Loucy (cell line): Measurements from ENCODE around the gene CACUL1.
"Not testable (repeated sequence)": the region's sequence is repeated elsewhere in the genome, so short reads cannot be mapped to it uniquely, and the experiment has no call there.

Source experiments
- H2AFZ ChIP-seq: fragments of 200-600 bp; sonication (generic); 2 replicates; pipeline ENCODE4 v1.6.0; 2016; ENCODE audit warnings: antibody characterized with exemption, mild to moderate bottlenecking, low read length, moderate library complexity
- H3F3A ChIP-seq: fragments of 200-600 bp; 2 replicates; pipeline ENCODE4 v1.6.0; 2016; ENCODE audit warnings: antibody characterized with exemption, low read depth, mild to moderate bottlenecking
- H3K27me3 ChIP-seq: fragments of 200-600 bp; sonication (generic); 2 replicates; pipeline ENCODE4 v1.6.1; 2014; ENCODE audit warnings: low read length, mild to moderate bottlenecking; ENCODE audit not compliant: insufficient read depth, poor library complexity, severe bottlenecking
- H3K36me3 ChIP-seq: fragments of 200-600 bp; sonication (generic); 2 replicates; pipeline ENCODE4 v1.6.1; 2016; ENCODE audit warnings: low read length; ENCODE audit not compliant: insufficient read depth
- H3K4me1 ChIP-seq: fragments of 200-600 bp; sonication (generic); 2 replicates; pipeline ENCODE4 v1.5.1; 2014; ENCODE audit warnings: low read length, mild to moderate bottlenecking; ENCODE audit not compliant: insufficient read depth, poor library complexity, severe bottlenecking
- H3K4me2 ChIP-seq: fragments of 200-600 bp; sonication (generic); 2 replicates; pipeline ENCODE4 v1.6.0; 2014; ENCODE audit warnings: antibody characterized with exemption, low read length, low read depth, mild to moderate bottlenecking; ENCODE audit not compliant: poor library complexity, severe bottlenecking
- H3K4me3 ChIP-seq: fragments of 200-600 bp; sonication (generic); 2 replicates; pipeline ENCODE4 v1.5.1; 2014; ENCODE audit warnings: low read length, mild to moderate bottlenecking, mixed read lengths; ENCODE audit not compliant: poor library complexity, severe bottlenecking
- H3K79me2 ChIP-seq: fragments of 200-600 bp; sonication (generic); 2 replicates; pipeline ENCODE4 v1.6.1; 2014; ENCODE audit warnings: low read length; ENCODE audit not compliant: insufficient read depth
- H3K9ac ChIP-seq: fragments of 200-600 bp; sonication (generic); 2 replicates; pipeline ENCODE4 v1.6.0; 2014; ENCODE audit warnings: mild to moderate bottlenecking, low read depth, low read length, moderate library complexity; ENCODE audit not compliant: poor library complexity, severe bottlenecking
- H3K9me2 ChIP-seq: fragments of 200-600 bp; sonication (generic); replicated peaks from 2 replicates; pipeline ENCODE4 v1.6.1; 2016; ENCODE audit warnings: low read depth, low read length, mixed read lengths
- H3K9me3 ChIP-seq: fragments of 200-600 bp; sonication (generic); 2 replicates; pipeline ENCODE4 v1.6.1; 2014; ENCODE audit warnings: mild to moderate bottlenecking, antibody characterized with exemption, low read length, low read depth; ENCODE audit not compliant: insufficient read depth
- H4K20me1 ChIP-seq: fragments of 200-600 bp; sonication (generic); 2 replicates; pipeline ENCODE4 v1.6.0; 2014; ENCODE audit warnings: antibody characterized with exemption, low read length, mild to moderate bottlenecking; ENCODE audit not compliant: insufficient read depth, poor library complexity, severe bottlenecking
- EZH2phosphoT487 ChIP-seq: fragments of 200-600 bp; IDR thresholded peaks from 2 replicates; pipeline ENCODE4 v1.6.1; 2018; ENCODE audit warnings: antibody characterized with exemption, mild to moderate bottlenecking, moderate library complexity, borderline replicate concordance
- TF ChIP-seq, protein P1 (sequence below): fragments of 200-600 bp; sonication (generic); conservative IDR thresholded peaks from 2 replicates; pipeline ENCODE4 v1.5.1; 2014; ENCODE audit warnings: mild to moderate bottlenecking, antibody characterized with exemption, low read length

The CACUL1 gene

GRCh38 chr10:118658762-118659161, 96.0 kb downstream of the CACUL1 start:
- Histone ChIP-seq H3K4me3 (no peak overlapping the region), H3K4me1 (peaks cover 14% of the 10 kb centered on the region), H3K9me3 (no peaks in the 10 kb centered on the region), H3K9ac (no peak overlapping the region), H2AFZ (no peak overlapping the region), H3K36me3 (no peaks in the 10 kb centered on the region), H3K79me2 (no peaks in the 10 kb centered on the region), H4K20me1 (no peaks in the 10 kb centered on the region), H3K27me3 (no peaks in the 10 kb centered on the region), H3K4me2 (no peak overlapping the region), H3F3A (no peaks in the 10 kb centered on the region), H3K9me2 (no peaks in the 10 kb centered on the region)
- TF ChIP-seq, protein P1, sequence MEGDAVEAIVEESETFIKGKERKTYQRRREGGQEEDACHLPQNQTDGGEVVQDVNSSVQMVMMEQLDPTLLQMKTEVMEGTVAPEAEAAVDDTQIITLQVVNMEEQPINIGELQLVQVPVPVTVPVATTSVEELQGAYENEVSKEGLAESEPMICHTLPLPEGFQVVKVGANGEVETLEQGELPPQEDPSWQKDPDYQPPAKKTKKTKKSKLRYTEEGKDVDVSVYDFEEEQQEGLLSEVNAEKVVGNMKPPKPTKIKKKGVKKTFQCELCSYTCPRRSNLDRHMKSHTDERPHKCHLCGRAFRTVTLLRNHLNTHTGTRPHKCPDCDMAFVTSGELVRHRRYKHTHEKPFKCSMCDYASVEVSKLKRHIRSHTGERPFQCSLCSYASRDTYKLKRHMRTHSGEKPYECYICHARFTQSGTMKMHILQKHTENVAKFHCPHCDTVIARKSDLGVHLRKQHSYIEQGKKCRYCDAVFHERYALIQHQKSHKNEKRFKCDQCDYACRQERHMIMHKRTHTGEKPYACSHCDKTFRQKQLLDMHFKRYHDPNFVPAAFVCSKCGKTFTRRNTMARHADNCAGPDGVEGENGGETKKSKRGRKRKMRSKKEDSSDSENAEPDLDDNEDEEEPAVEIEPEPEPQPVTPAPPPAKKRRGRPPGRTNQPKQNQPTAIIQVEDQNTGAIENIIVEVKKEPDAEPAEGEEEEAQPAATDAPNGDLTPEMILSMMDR = no peak
- no peak for TF ChIP-seq EZH2phosphoT487

DNA sequence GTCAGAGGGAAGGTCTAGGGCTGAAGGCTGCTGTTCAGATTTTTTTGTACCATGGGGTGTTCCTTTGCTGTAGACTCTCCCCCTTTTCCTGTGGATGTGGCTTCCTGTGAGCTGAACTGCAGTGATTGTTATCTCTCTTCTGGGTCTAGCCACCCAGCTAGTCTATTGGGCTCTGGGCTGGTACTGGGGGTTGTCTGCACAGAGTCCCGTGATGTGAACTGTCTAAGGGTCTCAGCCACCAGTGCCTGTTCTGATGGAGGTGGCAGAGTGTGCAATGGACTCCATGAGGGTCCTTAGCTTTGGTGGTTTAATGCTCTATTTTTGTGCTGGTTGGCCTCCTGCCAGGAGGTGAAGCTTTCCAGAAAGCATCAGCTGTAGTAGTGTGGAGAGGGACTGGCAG, 96.6 kb downstream of the CACUL1 start:
- H3K4me3 ChIP-seq, H3K36me3 ChIP-seq, H3K27me3 ChIP-seq, H3K79me2 ChIP-seq, H3K9ac ChIP-seq, H3K9me2 ChIP-seq, H3F3A ChIP-seq, H4K20me1 ChIP-seq, H2AFZ ChIP-seq, H3K9me3 ChIP-seq, H3K4me2 ChIP-seq: not testable (repeated sequence)
- peaks cover 14% of the 10 kb centered on the region for H3K4me1 ChIP-seq

- not testable (repeated sequence) for H4K20me1 ChIP-seq, H3K79me2 ChIP-seq, H3F3A ChIP-seq, H3K9ac ChIP-seq, H3K27me3 ChIP-seq, H3K4me2 ChIP-seq, H3K9me3 ChIP-seq, H3K4me1 ChIP-seq, H3K9me2 ChIP-seq, H3K4me3 ChIP-seq, H3K36me3 ChIP-seq, H2AFZ ChIP-seq
These were observed 109.5 kb downstream of the CACUL1 start for GRCh38 chr10:118645294-118645693.

- no peak overlapping the region for H3K4me2 ChIP-seq
- H3K9me3 ChIP-seq = no peaks in the 10 kb centered on the region; the same call in 1 of the 2 replicates
- no peaks in the 10 kb centered on the region for H3F3A ChIP-seq
- H3K27me3 ChIP-seq = no peaks in the 10 kb centered on the region
- no peak overlapping the region for H3K4me3 ChIP-seq
- H3K4me1 ChIP-seq = no peaks in the 10 kb centered on the region
- H3K79me2 ChIP-seq = no peaks in the 10 kb centered on the region
- H4K20me1 ChIP-seq = no peaks in the 10 kb centered on the region
- no peak overlapping the region for H2AFZ ChIP-seq
- no peaks in the 10 kb centered on the region for H3K9me2 ChIP-seq
- H3K9ac ChIP-seq = no peak overlapping the region
- TF ChIP-seq EZH2phosphoT487 = no peak
- TF ChIP-seq, protein P1 = no peak
- no peaks in the 10 kb centered on the region for H3K36me3 ChIP-seq
These were observed 112.5 kb downstream of the CACUL1 start for GRCh38 chr10:118642228-118642627.
